K562 (cell line): ENCODE data around the gene PRR7. TPM values are rescaled to one million over a fixed set of nuclear protein-coding genes. Genes with fewer than 3 reads are reported as not detected.

Source experiments
- ATAC-seq: fragments of 200-7000 bp; cut with Tn5 transposase; 3 replicates; pipeline ENCODE4 v1.9.1; 2020; ENCODE audit warnings: moderate library complexity
- BruUV-seq: library from RNA; stranded (reverse); fragments of 400-500 nt; replicated peaks from 2 replicates; lab custom pipeline; 2021; lab: Mats Ljungman, UMichigan
- CTCF ChIA-PET: fragments of 300-600 bp; formaldehyde crosslinking; extraction: SDS; loops from one replicate; lab custom pipeline; 2021; ENCODE audit warnings: low intra/inter-chr PET ratio; lab: Yijun Ruan, JAX
- POLR2A ChIA-PET: fragments of 300-600, 350-650 bp; sonication (Branson Sonifier 250); formaldehyde crosslinking; extraction: SDS; loops from one replicate; lab custom pipeline; 2021; ENCODE audit warnings: antibody characterized with exemption, inconsistent platforms; lab: Yijun Ruan, JAX
- DNase-seq, 4 experiments: peaks; one replicate each; pipeline versions ENCODE4 v3.0.0 to v3.0.0-alpha.2; 2011 to 2018; ENCODE audit warnings: low spot score in 3 of 4, mixed read lengths in 3 of 4; ENCODE audit errors: extremely low read depth in 1 of 4
- FAIRE-seq: peaks from 2 replicates; lab custom pipeline; 2011; peaks lifted over from hg19 to GRCh38; lab: Jason Lieb, UNC
- H2AFZ ChIP-seq: 2 replicates; pipeline ENCODE4 v1.6.0; 2011; ENCODE audit warnings: low read depth, low read length, control low read depth, inconsistent platforms
- H3K27ac ChIP-seq: fragments of 200-600 bp; 3 replicates; pipeline ENCODE4 v1.8.0; 2011; ENCODE audit warnings: low read depth, mild to moderate bottlenecking, control low read depth, inconsistent platforms, low read length, moderate library complexity, mixed read lengths; ENCODE audit errors: extremely low read depth
- H3K27me3 ChIP-seq, 2 experiments: fragments of 300-600 bp in 1 of 2; 2 replicates in 1 of 2; 3 replicates in 1 of 2; pipeline versions ENCODE4 v1.6.0 to v1.8.0; 2011; ENCODE audit warnings: inconsistent platforms in 2 of 2, low read length in 2 of 2, mild to moderate bottlenecking in 1 of 2, mixed read lengths in 1 of 2, moderate library complexity in 1 of 2; ENCODE audit not compliant: control insufficient read depth in 2 of 2, insufficient read depth in 2 of 2
- H3K36me3 ChIP-seq: fragments of 300-600 bp; 3 replicates; pipeline ENCODE4 v1.8.0; 2011; ENCODE audit warnings: mild to moderate bottlenecking, low read length, inconsistent platforms; ENCODE audit not compliant: control insufficient read depth, insufficient read depth
- H3K4me1 ChIP-seq, 2 experiments: fragments of 200-600 bp in 1 of 2; replicated peaks in 1 of 2; 2 replicates in 1 of 2; 3 replicates in 1 of 2; pipeline versions ENCODE4 v1.5.1 to v1.8.0; 2011; ENCODE audit warnings: inconsistent platforms in 2 of 2, low read length in 2 of 2, mild to moderate bottlenecking in 1 of 2, mixed read lengths in 1 of 2, moderate library complexity in 1 of 2; ENCODE audit not compliant: control insufficient read depth in 2 of 2, insufficient read depth in 2 of 2
- H3K4me2 ChIP-seq: 2 replicates; pipeline ENCODE4 v1.6.1; 2011; ENCODE audit warnings: low read length, control low read depth, inconsistent platforms, mixed read lengths; ENCODE audit not compliant: insufficient read depth
- H3K4me3 ChIP-seq: fragments of 200-600 bp; sonication (generic), shearing (Covaris generic); 2 replicates; pipeline ENCODE4 v1.5.1; 2016; ENCODE audit warnings: control low read depth, inconsistent platforms
- H3K79me2 ChIP-seq: fragments of 200-600 bp; 3 replicates; pipeline ENCODE4 v1.8.0; 2011; ENCODE audit warnings: low read length, inconsistent platforms; ENCODE audit not compliant: control insufficient read depth, insufficient read depth
- H3K9ac ChIP-seq, 2 experiments: 2 replicates each; pipeline versions ENCODE4 v1.6.0 to v1.6.1; 2011; ENCODE audit warnings: low read depth in 2 of 2, low read length in 2 of 2, control low read depth in 1 of 2, inconsistent platforms in 1 of 2, mild to moderate bottlenecking in 1 of 2, mixed read lengths in 1 of 2; ENCODE audit not compliant: insufficient read depth in 1 of 2
- H3K9me1 ChIP-seq: one replicate; pipeline ENCODE4 v1.6.0; 2011; ENCODE audit warnings: inconsistent platforms, mild to moderate bottlenecking, low read length, moderate library complexity; ENCODE audit not compliant: control insufficient read depth, insufficient read depth
- H3K9me3 ChIP-seq: replicated peaks from 2 replicates; pipeline ENCODE4 v1.5.1; 2011; ENCODE audit warnings: low read depth, low read length, inconsistent platforms; ENCODE audit not compliant: control insufficient read depth, insufficient read depth
- H4K20me1 ChIP-seq: replicated peaks from 2 replicates; pipeline ENCODE4 v1.6.1; 2011; ENCODE audit warnings: low read length, inconsistent platforms, mixed read lengths; ENCODE audit not compliant: control insufficient read depth, insufficient read depth
- BDP1 ChIP-seq: IDR thresholded peaks from 3 replicates; pipeline ENCODE4 v1.6.1; 2011; ENCODE audit not compliant: insufficient read length, insufficient read depth
- FOS ChIP-seq: IDR thresholded peaks from 3 replicates; pipeline ENCODE4 v1.6.1; 2011; ENCODE audit not compliant: insufficient read length; ENCODE audit errors: extremely low read depth
- HMGN3 ChIP-seq: IDR thresholded peaks from 2 replicates; pipeline ENCODE4 v1.6.1; 2011; ENCODE audit warnings: borderline replicate concordance, low read depth, mild to moderate bottlenecking, mixed read lengths, low read length; ENCODE audit not compliant: insufficient read length; ENCODE audit errors: extremely low read depth
- NFRKB ChIP-seq: fragments of 450-650 bp; IDR thresholded peaks from 2 replicates; pipeline ENCODE4 v1.6.1; 2016; ENCODE audit warnings: low read depth
- POLR2AphosphoS5 ChIP-seq: IDR thresholded peaks from 2 replicates; pipeline ENCODE4 v1.6.1; 2011; ENCODE audit warnings: mild to moderate bottlenecking, low read depth, low read length, moderate library complexity; ENCODE audit not compliant: control insufficient read depth, insufficient read depth
- SMAD4 ChIP-seq: fragments of 250-450 bp; sonication (Bioruptor Pico); conservative IDR thresholded peaks from 2 replicates; pipeline ENCODE4 v1.8.0; 2021; ENCODE audit warnings: inconsistent platforms, mild to moderate bottlenecking, moderate library complexity
- TGIF2 ChIP-seq: sonication (generic); formaldehyde crosslinking; IDR thresholded peaks from 2 replicates; pipeline ENCODE4 v1.8.1; 2022; ENCODE audit warnings: mild to moderate bottlenecking, missing genetic modification reagents, moderate library complexity
- XRCC5 ChIP-seq: fragments of 200-400 bp; formaldehyde crosslinking; IDR thresholded peaks from 2 replicates; pipeline ENCODE4 v1.6.1; 2017; ENCODE audit warnings: low read depth, mild to moderate bottlenecking, low read length
- WGBS: fragments of 100-300 bp; shearing (Covaris generic); methylation state at CpG from one replicate; pipeline ENCODE4 v1.1.6; 2016; ENCODE audit warnings: low coverage, mixed read lengths; ENCODE audit not compliant: insufficient coverage; ENCODE audit errors: missing lambda C conversion rate; 5-methylcytosine and 5-hydroxymethylcytosine counted together
- in situ Hi-C: fragments of 300-500 bp; cut with MboI; formaldehyde crosslinking; loops from 4 replicates; pipeline ENCODE4 v1.15.0; 2018; ENCODE audit warnings: inconsistent platforms, mixed read lengths
- intact Hi-C: fragments of 100-400 bp; cut with micrococcal nuclease; formaldehyde crosslinking; loops from 2 replicates; pipeline ENCODE4 v1.14.2; 2022
- polyA plus RNA-seq, 8 experiments: library from polyadenylated mRNA; depleted of rRNA in 4 of 8; stranded (reverse) in 5 of 8; unstranded in 3 of 8; fragments of >200 nt; fragmentation: Nextera tagmentation in 2 of 8; fragmentation: Illumina TruSeq in 1 of 8; extraction: Ambion mirVana in 2 of 8; extraction: Trizol in 1 of 8; gene quantifications; 2 replicates each; pipeline versions ENCODE4 v1.2.1 to v1.2.3, GENCODE V29; 2011 to 2014; ENCODE audit warnings: inconsistent platforms in 1 of 8, missing spikeins in 1 of 8
- total RNA-seq, 7 experiments: library from RNA; depleted of rRNA in 6 of 7; stranded (reverse); fragments of >200 nt in 6 of 7; fragmentation: Illumina TruSeq in 2 of 7; extraction: Trizol in 2 of 7; gene quantifications; 2 replicates each; pipeline versions ENCODE4 v1.2.1 to v1.2.3, GENCODE V29; 2011 to 2021; ENCODE audit warnings: low replicate concordance in 1 of 7
- TF ChIP-seq, protein P1 (sequence below), 3 experiments: IDR thresholded peaks in 2 of 3; conservative IDR thresholded peaks in 1 of 3; 2 replicates each; pipeline ENCODE4 v1.5.1; 2011 to 2012; ENCODE audit warnings: low read length in 3 of 3, mild to moderate bottlenecking in 3 of 3, control low read depth in 2 of 3, improper control_type of control experiment in 1 of 3, inconsistent platforms in 1 of 3, low read depth in 1 of 3, mixed read lengths in 1 of 3, moderate library complexity in 1 of 3; ENCODE audit not compliant: insufficient read depth in 2 of 3
- TF ChIP-seq, protein P2 (sequence below): fragments of 450-650 bp; formaldehyde crosslinking; IDR thresholded peaks from 2 replicates; pipeline ENCODE4 v1.4.0; 2020; ENCODE audit warnings: mild to moderate bottlenecking, moderate library complexity
- TF ChIP-seq, protein P3 (sequence below): fragments of 450-650 bp; IDR thresholded peaks from 2 replicates; pipeline ENCODE4 v1.6.1; 2016
- TF ChIP-seq, protein P4 (sequence below): fragments of 250-450 bp; sonication (Bioruptor Pico); IDR thresholded peaks from 2 replicates; pipeline ENCODE4 v1.5.0; 2021

The PRR7 gene
- total and polyA plus RNA-seq, 9 of the 15 experiments (the other 6 are each of a cell fraction or from before 2014, with no cell fraction given): 0.80 to 11.3 (median 10.4) TPM; not detected in 4

DNA sequence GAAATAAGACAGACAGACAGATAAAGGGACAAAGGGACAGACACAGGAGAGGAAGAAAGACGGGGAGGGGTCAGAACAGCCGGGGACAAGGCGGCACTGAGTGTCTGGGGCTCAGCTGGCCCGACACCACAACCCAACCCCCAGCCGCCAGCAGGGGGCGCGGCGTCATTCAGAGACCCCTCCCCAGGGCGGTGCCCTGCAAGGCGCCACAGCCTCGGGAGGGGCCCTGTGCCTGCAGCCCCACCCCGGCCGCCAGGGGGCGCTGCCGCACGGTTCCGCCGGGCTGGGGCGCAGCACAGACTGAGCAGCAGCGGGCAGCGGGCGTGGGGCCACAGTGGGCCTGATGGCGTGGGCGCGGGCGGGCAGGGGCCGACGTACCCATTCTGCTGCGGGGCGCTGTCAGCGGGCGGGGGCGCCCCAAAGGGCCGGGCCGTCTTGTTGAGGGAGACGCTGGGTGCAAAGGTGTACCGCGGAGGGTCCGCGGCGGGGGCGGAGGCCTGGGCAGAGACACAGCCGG is 44.9 kb downstream of the PRR7 start:
- FAIRE-seq: peak; percentile 70
- TF ChIP-seq POLR2AphosphoS5 (peak; percentile 75), TGIF2 (CRISPR knock-in tag) (peak; percentile 30; the same call in 1 of the 2 replicates), FOS (no peak), NFRKB (no peak), XRCC5 (peak; percentile 95), BDP1 (no peak), HMGN3 (peak; percentile 86), SMAD4 (peak; percentile 88)
- TF ChIP-seq, protein P1, sequence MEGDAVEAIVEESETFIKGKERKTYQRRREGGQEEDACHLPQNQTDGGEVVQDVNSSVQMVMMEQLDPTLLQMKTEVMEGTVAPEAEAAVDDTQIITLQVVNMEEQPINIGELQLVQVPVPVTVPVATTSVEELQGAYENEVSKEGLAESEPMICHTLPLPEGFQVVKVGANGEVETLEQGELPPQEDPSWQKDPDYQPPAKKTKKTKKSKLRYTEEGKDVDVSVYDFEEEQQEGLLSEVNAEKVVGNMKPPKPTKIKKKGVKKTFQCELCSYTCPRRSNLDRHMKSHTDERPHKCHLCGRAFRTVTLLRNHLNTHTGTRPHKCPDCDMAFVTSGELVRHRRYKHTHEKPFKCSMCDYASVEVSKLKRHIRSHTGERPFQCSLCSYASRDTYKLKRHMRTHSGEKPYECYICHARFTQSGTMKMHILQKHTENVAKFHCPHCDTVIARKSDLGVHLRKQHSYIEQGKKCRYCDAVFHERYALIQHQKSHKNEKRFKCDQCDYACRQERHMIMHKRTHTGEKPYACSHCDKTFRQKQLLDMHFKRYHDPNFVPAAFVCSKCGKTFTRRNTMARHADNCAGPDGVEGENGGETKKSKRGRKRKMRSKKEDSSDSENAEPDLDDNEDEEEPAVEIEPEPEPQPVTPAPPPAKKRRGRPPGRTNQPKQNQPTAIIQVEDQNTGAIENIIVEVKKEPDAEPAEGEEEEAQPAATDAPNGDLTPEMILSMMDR (IDR thresholded peaks at IDR 0.05 in 2 of 3, conservative IDR thresholded peaks at IDR 0.05 in 1 of 3; ENCODE audit: insufficient read depth in 2 of 3, low read depth in 1 of 3, low read length in 3 of 3): peak; percentile 97 to 99 (median 98)
- TF ChIP-seq, protein P2, sequence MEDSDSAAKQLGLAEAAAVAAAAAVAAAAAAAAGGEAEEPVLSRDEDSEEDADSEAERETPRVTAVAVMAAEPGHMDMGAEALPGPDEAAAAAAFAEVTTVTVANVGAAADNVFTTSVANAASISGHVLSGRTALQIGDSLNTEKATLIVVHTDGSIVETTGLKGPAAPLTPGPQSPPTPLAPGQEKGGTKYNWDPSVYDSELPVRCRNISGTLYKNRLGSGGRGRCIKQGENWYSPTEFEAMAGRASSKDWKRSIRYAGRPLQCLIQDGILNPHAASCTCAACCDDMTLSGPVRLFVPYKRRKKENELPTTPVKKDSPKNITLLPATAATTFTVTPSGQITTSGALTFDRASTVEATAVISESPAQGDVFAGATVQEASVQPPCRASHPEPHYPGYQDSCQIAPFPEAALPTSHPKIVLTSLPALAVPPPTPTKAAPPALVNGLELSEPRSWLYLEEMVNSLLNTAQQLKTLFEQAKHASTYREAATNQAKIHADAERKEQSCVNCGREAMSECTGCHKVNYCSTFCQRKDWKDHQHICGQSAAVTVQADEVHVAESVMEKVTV: peak; percentile 66
- TF ChIP-seq, protein P3, sequence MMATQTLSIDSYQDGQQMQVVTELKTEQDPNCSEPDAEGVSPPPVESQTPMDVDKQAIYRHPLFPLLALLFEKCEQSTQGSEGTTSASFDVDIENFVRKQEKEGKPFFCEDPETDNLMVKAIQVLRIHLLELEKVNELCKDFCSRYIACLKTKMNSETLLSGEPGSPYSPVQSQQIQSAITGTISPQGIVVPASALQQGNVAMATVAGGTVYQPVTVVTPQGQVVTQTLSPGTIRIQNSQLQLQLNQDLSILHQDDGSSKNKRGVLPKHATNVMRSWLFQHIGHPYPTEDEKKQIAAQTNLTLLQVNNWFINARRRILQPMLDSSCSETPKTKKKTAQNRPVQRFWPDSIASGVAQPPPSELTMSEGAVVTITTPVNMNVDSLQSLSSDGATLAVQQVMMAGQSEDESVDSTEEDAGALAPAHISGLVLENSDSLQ: 0 out of 2 replicates have a peak, but pooled peaks have one; percentile 39
- TF ChIP-seq, protein P4, sequence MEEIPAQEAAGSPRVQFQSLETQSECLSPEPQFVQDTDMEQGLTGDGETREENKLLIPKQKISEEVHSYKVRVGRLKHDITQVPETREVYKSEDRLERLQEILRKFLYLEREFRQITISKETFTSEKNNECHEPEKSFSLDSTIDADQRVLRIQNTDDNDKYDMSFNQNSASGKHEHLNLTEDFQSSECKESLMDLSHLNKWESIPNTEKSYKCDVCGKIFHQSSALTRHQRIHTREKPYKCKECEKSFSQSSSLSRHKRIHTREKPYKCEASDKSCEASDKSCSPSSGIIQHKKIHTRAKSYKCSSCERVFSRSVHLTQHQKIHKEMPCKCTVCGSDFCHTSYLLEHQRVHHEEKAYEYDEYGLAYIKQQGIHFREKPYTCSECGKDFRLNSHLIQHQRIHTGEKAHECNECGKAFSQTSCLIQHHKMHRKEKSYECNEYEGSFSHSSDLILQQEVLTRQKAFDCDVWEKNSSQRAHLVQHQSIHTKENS: no peak

More for the DNA sequence above, 44.9 kb downstream of the PRR7 start:
- no TSS peak for BruUV-seq
- Histone ChIP-seq H3K36me3 (peaks cover 84% of the 10 kb centered on the region; the same call in 2 of the 3 replicates), H3K9me3 (no peaks in the 10 kb centered on the region), H2AFZ (no peak overlapping the region), H3K27ac (peak overlapping the region; percentile 23; the same call in 1 of the 3 replicates), H3K79me2 (peaks cover 38% of the 10 kb centered on the region), H4K20me1 (peaks cover 3% of the 10 kb centered on the region; the same call in 1 of the 2 replicates), H3K4me3 (no peak overlapping the region), H3K9ac (no peak overlapping the region), H3K27me3 (no peaks in the 10 kb centered on the region), H3K9me1 (no peaks in the 10 kb centered on the region), H3K4me2 (0 out of 2 replicates have a peak overlapping the region, but pooled peaks have one; percentile 6), H3K4me1 (peaks cover 40 to 79% of the 10 kb centered on the region in 2 experiments)
- 2% methylated on average over 18 of the region's 43 CpGs for WGBS
- ChIA-PET POLR2A (interaction anchor here (1.0 to 4.0 kb wide), 9 partner anchors 10 to 37 kb away, joined by 3 to 21 read pairs (median 7); partner anchors contain the start of genes DBN1 and DOK3), CTCF (interaction anchor here (0.6 to 2.2 kb wide), 3 partner anchors 9 to 19 kb away, joined by 3 to 19 read pairs (median 4); no protein-coding TSS in a partner anchor)
- intact Hi-C loops: loop anchor here (1.0 kb wide), 1 partner anchor 10 kb away; no protein-coding TSS in a partner anchor
- peak; percentile 94 to 97 (median 96) for DNase-seq
- in situ Hi-C loops: no loop called here
- ATAC-seq: peak; percentile 87
